ENCODE measurements around the gene MAST4.

The MAST4 gene

GRCh38 chr5:66969963-66970362 is 373.8 kb downstream of the MAST4 start:
- CTCF ChIA-PET, result interaction anchor here (1.0 to 1.2 kb wide), 2 partner anchors 14 to 18 kb away, joined by 3 to 4 read pairs; no protein-coding TSS in a partner anchor

GRCh38 chr5:66972004-66972403 is 375.8 kb downstream of the MAST4 start:
- ChIA-PET POLR2A (no interaction called here), CTCF (no interaction called here)
- no peak for TF ChIP-seq CTCF (IDR thresholded peaks at IDR 0.05; ENCODE audit: control extremely low read depth, extremely low read depth, low read depth, missing control alignments)
- no peak for DNase-seq (ENCODE audit: extremely low spot score)

More at GRCh38 chr5:66969963-66970362, 373.8 kb downstream of the MAST4 start:
- POLR2A ChIA-PET, result no interaction called here
- TF ChIP-seq CTCF (IDR thresholded peaks at IDR 0.05; ENCODE audit: control extremely low read depth, extremely low read depth, low read depth, missing control alignments), result no peak
- no peak for DNase-seq (ENCODE audit: extremely low spot score)

- no peak for TF ChIP-seq CTCF (IDR thresholded peaks at IDR 0.05; ENCODE audit: control extremely low read depth, extremely low read depth, low read depth, missing control alignments)
- ChIA-PET CTCF (interaction anchor here (1.1 to 1.9 kb wide), 4 partner anchors 9 to 24 kb away, joined by 3 to 7 read pairs (median 4); no protein-coding TSS in a partner anchor), POLR2A (no interaction called here)
Measured at GRCh38 chr5:66974256-66974655, 378.1 kb downstream of the MAST4 start.

GRCh38 chr5:66976108-66976507 is 379.9 kb downstream of the MAST4 start:
- no peak for DNase-seq (ENCODE audit: extremely low spot score)
- ChIA-PET POLR2A (no interaction called here), CTCF (interaction anchor here (0.8 kb wide), 1 partner anchor 17 kb away, joined by 3 read pairs; no protein-coding TSS in a partner anchor)
- no peak for TF ChIP-seq CTCF (IDR thresholded peaks at IDR 0.05; ENCODE audit: control extremely low read depth, extremely low read depth, low read depth, missing control alignments)

More at GRCh38 chr5:66974256-66974655, 378.1 kb downstream of the MAST4 start:
- no peak for DNase-seq (ENCODE audit: extremely low spot score)

GRCh38 chr5:66979738-66980137 is 383.5 kb downstream of the MAST4 start:
- ChIA-PET CTCF (interaction anchor here (1.7 to 2.2 kb wide), 2 partner anchors 8 to 11 kb away, joined by 3 to 11 read pairs; no protein-coding TSS in a partner anchor), POLR2A (no interaction called here)
- no peak for TF ChIP-seq CTCF (IDR thresholded peaks at IDR 0.05; ENCODE audit: control extremely low read depth, extremely low read depth, low read depth, missing control alignments)
- no peak for DNase-seq (ENCODE audit: extremely low spot score)

GRCh38 chr5:66981266-66982055 is 385.3 kb downstream of the MAST4 start:
- ChIA-PET CTCF (interaction anchor here (1.0 to 1.7 kb wide), 2 partner anchors 10 to 12 kb away, joined by 3 read pairs; no protein-coding TSS in a partner anchor), POLR2A (no interaction called here)
- TF ChIP-seq CTCF (IDR thresholded peaks at IDR 0.05; ENCODE audit: control extremely low read depth, extremely low read depth, low read depth, missing control alignments), result no peak
- no peak for DNase-seq (ENCODE audit: extremely low spot score)
